GM12891 (cell line): ENCODE measurements around the gene HSD17B12.

Experiments used
- POLR2A ChIP-seq: IDR thresholded peaks from 2 replicates; pipeline ENCODE4 v1.6.1; 2011; ENCODE audit warnings: low read depth, low read length, control low read depth
- POLR2AphosphoS5 ChIP-seq: IDR thresholded peaks from 2 replicates; pipeline ENCODE4 v1.6.1; 2011; ENCODE audit warnings: low read depth, low read length, control low read depth
- POU2F2 ChIP-seq: IDR thresholded peaks from 2 replicates; pipeline ENCODE4 v1.6.1; 2011; ENCODE audit warnings: low read depth, mild to moderate bottlenecking, control low read depth, low read length, moderate library complexity
- SPI1 ChIP-seq: IDR thresholded peaks from 2 replicates; pipeline ENCODE4 v1.6.1; 2011; ENCODE audit warnings: low read depth, low read length, control low read depth
- TAF1 ChIP-seq: IDR thresholded peaks from 2 replicates; pipeline ENCODE4 v1.6.1; 2011; ENCODE audit warnings: low read depth, low read length, control low read depth

DNA sequence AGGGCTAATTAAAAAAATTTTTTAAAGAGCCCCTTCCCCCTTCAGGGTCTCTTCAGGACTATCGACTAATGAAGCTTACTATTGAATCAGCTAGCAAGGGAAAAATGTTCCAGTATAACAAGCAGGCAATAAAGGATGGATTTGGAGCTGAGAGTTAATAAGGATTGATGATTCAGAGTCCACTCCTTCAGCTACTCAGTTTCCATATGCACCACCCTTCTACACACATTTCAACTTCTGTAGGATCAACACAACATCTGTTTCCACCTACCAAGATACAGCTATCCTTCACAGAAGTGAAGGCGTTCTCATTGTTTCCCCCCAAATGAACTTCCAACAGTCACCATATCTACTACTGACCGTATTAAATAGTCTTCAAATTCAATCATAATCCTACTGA, 193.5 kb downstream of the HSD17B12 start:
- TF ChIP-seq POLR2A, result no peak
- no peak for TF ChIP-seq POLR2AphosphoS5
- TF ChIP-seq TAF1, result no peak
- TF ChIP-seq SPI1, result no peak
- no peak for TF ChIP-seq POU2F2
